Heart left ventricle (tissue), 13 donors: Measurements from ENCODE around the gene C2orf49.

ENCODE experiments used
- POLR2A ChIP-seq, 2 donors: fragments of 450-650 bp; IDR thresholded peaks; one replicate each; pipeline ENCODE4 v1.6.1; 2017; ENCODE audit warnings: antibody characterized with exemption in 2 of 2, mild to moderate bottlenecking in 2 of 2, moderate library complexity in 2 of 2
- TF ChIP-seq, protein P1 (sequence below), 12 donors: fragments of 200-600 bp; sonication (generic) in 4 of 12; IDR thresholded peaks; one replicate each; pipeline versions ENCODE4 v1.5.0 to v1.8.0; 2018 to 2022; ENCODE audit warnings: antibody characterized with exemption in 12 of 12, mild to moderate bottlenecking in 5 of 12
- donor health status: ischemic (EF 13 %, LVEDD 7.1; RV severe dilation, severe dysfunction).
- donor health status: DM: no; HTN: yes; CAD: no.
- donor health status: DM: no; HTN: no; CAD: no.
- donor health status: ischemic (EF 25% LVEDD 6.9; RV normal size, moderate dysfunction).
- donor health status: ischemic (EF 25% LVEDD 5.7; RV mildly dilated, moderate dysfunction).
- donor health status: ischemic (EF 35%, LVEDD 5.7; RV mildly dilated, moderate dysfunction).
- donor health status: nonischemic (EF 11% LVEDD 7.7; RV severe dilation, severe dysfunction).
- donor health status: DM: yes; HTN: yes; CAD: no.
- donor health status: PGD.
- donor health status: ischemic (EF 29% LVEDD 5.4; RV normal size, mild dysfunction).
- donor health status: nonischemic (EF 23%, LVEDD 6.1; RV moderate dilation, normal function).

GRCh38 chr2:105376789-105377240, 39.5 kb downstream of the C2orf49 start:
- TF ChIP-seq, protein P1, sequence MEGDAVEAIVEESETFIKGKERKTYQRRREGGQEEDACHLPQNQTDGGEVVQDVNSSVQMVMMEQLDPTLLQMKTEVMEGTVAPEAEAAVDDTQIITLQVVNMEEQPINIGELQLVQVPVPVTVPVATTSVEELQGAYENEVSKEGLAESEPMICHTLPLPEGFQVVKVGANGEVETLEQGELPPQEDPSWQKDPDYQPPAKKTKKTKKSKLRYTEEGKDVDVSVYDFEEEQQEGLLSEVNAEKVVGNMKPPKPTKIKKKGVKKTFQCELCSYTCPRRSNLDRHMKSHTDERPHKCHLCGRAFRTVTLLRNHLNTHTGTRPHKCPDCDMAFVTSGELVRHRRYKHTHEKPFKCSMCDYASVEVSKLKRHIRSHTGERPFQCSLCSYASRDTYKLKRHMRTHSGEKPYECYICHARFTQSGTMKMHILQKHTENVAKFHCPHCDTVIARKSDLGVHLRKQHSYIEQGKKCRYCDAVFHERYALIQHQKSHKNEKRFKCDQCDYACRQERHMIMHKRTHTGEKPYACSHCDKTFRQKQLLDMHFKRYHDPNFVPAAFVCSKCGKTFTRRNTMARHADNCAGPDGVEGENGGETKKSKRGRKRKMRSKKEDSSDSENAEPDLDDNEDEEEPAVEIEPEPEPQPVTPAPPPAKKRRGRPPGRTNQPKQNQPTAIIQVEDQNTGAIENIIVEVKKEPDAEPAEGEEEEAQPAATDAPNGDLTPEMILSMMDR (IDR thresholded peaks at IDR 0.05) = no peak
- no peak for TF ChIP-seq POLR2A (IDR thresholded peaks at IDR 0.05)
